NT2/D1 (cell line): ENCODE results near the gene DDX10.

Experiments
- YY1 ChIP-seq: IDR thresholded peaks from 2 replicates; pipeline ENCODE4 v1.6.1; 2011; ENCODE audit not compliant: insufficient read length, insufficient read depth
- ZNF274 ChIP-seq: IDR thresholded peaks from 2 replicates; pipeline ENCODE4 v1.6.1; 2011; ENCODE audit warnings: mild to moderate bottlenecking, low read depth, low read length

- TF ChIP-seq YY1: no peak
- no peak for TF ChIP-seq ZNF274
These were observed 17.5 kb upstream of the DDX10 start for GRCh38 chr11:108647387-108647700.
